Measurements from ENCODE around the gene EIF2B1. TPM values are rescaled to one million over a fixed set of nuclear protein-coding genes. Genes with fewer than 3 reads are reported as not detected.

EIF2B1 gene
- total RNA-seq, 1 experiment from 2014 or later, result 41.7 TPM

DNA sequence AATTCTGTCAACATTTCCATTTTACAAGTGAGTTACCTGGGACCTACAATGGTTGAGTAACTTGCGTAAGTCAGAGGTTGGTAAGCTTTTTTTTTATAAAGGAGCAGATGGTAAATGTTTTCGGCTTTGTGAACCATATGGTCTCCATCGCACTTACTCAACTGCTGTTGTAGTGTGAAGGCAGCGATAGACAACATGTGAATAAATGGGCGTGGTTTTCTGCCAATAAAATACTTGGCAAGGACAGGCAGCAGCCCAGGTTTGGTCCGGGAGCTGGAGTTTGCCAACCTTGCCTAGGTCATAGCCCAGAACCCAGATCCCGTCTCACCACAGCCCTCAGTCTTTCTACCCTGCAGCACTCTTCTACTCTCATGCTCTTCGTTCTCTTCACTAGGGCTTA is 25.3 kb downstream of the EIF2B1 start:
- DNase-seq (ENCODE audit: low read depth, low spot score), result no peak
- Histone ChIP-seq H3K4me2 (ENCODE audit: low read length) (no peak overlapping the region), H3K36me3 (ENCODE audit: control insufficient read depth in 1 of 2, insufficient read depth in 2 of 2, low read length in 2 of 2) (peaks cover 62 to 80% of the 10 kb centered on the region in 2 experiments), H3K9me2 (ENCODE audit: insufficient read depth) (no peaks in the 10 kb centered on the region), H3K27ac (ENCODE audit: low read depth, low read length) (no peak overlapping the region), H3K4me1 (ENCODE audit: control insufficient read depth in 1 of 2, insufficient read depth in 2 of 2, low read length in 2 of 2) (peaks cover 0 to under 1% of the 10 kb centered on the region in 2 experiments; a peak in 1 of 4 replicates), H3K4me3 (replicated peaks in 1 of 2; ENCODE audit: low read depth in 1 of 2, low read length in 2 of 2) (no peak overlapping the region), H3K27me3 (ENCODE audit: insufficient read depth, low read length) (no peaks in the 10 kb centered on the region), H3K9me3 (ENCODE audit: control insufficient read depth in 1 of 2, insufficient read depth in 1 of 2, low read depth in 1 of 2, low read length in 2 of 2) (no peaks in the 10 kb centered on the region), H2AFZ (ENCODE audit: low read depth, low read length, poor library complexity, severe bottlenecking) (no peak overlapping the region), H3K9ac (ENCODE audit: low read length) (no peak overlapping the region), H4K20me1 (ENCODE audit: insufficient read depth) (peaks cover 2% of the 10 kb centered on the region; the same call in 1 of the 2 replicates), H3K79me2 (ENCODE audit: insufficient read depth, low read length) (peaks cover 95% of the 10 kb centered on the region)
- ChIA-PET POLR2A (no interaction called here), CTCF (interaction anchor here (1.0 kb wide), 1 partner anchor 11 kb away, joined by 4 read pairs; no protein-coding TSS in a partner anchor), RAD21 (ENCODE audit: low non-redundant PET in 1 of 2, low total read pairs in 2 of 2, uncharacterized antibody in 2 of 2, unreplicated experiment in 2 of 2) (no interaction called here)
- no peak for ATAC-seq
- TF ChIP-seq ZNF274 (IDR thresholded peaks at IDR 0.05; ENCODE audit: low read depth, low read length), result no peak
- TF ChIP-seq CBX3 (IDR thresholded peaks at IDR 0.05; ENCODE audit: low read depth), result no peak
- TF ChIP-seq JUND (IDR thresholded peaks at IDR 0.05), result no peak
- no peak for TF ChIP-seq EZH2phosphoT487 (IDR thresholded peaks at IDR 0.05; ENCODE audit: borderline replicate concordance)
- TF ChIP-seq ZFX (IDR thresholded peaks at IDR 0.05), result no peak
- TF ChIP-seq EZH2 (IDR thresholded peaks at IDR 0.05), result no peak
- BruUV-seq (replicated peaks), result no TSS peak
- intact Hi-C loops (cut with micrococcal nuclease), result no loop called here

DNA sequence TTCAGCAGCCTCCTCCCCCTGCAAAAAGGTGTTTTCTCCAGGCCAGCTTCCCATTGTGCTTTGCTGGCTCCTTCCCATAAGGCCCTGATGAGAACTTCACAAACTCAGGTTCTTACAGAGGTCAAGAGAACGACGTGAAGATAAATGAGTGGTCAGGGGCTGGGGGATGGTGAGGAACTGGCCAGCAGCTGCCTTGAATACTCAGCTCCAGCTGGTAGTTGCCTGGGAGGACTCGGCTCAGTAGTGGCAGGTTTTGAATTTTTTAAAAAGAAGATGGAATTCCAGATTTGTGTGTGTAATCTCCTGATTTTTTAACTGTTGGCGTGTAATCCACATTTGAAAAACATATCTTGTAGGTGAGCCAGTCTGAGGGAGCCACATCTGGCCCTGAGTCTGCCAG is 25.7 kb downstream of the EIF2B1 start:
- H3K9me2 ChIP-seq (ENCODE audit: insufficient read depth), result no peaks in the 10 kb centered on the region
- TF ChIP-seq YY1 (IDR thresholded peaks at IDR 0.05; ENCODE audit: extremely low read depth, insufficient replicate concordance, low read depth, low read length) (no peak), ATF3 (IDR thresholded peaks at IDR 0.05) (no peak), ZFX (IDR thresholded peaks at IDR 0.05) (no peak), ELF1 (IDR thresholded peaks at IDR 0.05; ENCODE audit: borderline replicate concordance, low read depth) (no peak), CBX3 (IDR thresholded peaks at IDR 0.05; ENCODE audit: low read depth) (no peak), CEBPB (IDR thresholded peaks at IDR 0.05; ENCODE audit: low read depth) (no peak), POLR2A (IDR thresholded peaks at IDR 0.05; ENCODE audit: borderline replicate concordance, extremely low read depth, insufficient read depth, insufficient read length) (no peak), SRF (IDR thresholded peaks at IDR 0.05; ENCODE audit: low read depth) (no peak), EZH2 (IDR thresholded peaks at IDR 0.05) (no peak), CTCF (IDR thresholded peaks at IDR 0.05 in 2 of 3, conservative IDR thresholded peaks at IDR 0.05 in 1 of 3; ENCODE audit: borderline replicate concordance in 1 of 3, insufficient read depth in 1 of 3, low read depth in 2 of 3, low read length in 2 of 3) (no peak), FOSL1 (IDR thresholded peaks at IDR 0.05; ENCODE audit: low read depth) (no peak), MAX (IDR thresholded peaks at IDR 0.05) (no peak), JUND (IDR thresholded peaks at IDR 0.05) (no peak)
- TF ChIP-seq, protein P1, sequence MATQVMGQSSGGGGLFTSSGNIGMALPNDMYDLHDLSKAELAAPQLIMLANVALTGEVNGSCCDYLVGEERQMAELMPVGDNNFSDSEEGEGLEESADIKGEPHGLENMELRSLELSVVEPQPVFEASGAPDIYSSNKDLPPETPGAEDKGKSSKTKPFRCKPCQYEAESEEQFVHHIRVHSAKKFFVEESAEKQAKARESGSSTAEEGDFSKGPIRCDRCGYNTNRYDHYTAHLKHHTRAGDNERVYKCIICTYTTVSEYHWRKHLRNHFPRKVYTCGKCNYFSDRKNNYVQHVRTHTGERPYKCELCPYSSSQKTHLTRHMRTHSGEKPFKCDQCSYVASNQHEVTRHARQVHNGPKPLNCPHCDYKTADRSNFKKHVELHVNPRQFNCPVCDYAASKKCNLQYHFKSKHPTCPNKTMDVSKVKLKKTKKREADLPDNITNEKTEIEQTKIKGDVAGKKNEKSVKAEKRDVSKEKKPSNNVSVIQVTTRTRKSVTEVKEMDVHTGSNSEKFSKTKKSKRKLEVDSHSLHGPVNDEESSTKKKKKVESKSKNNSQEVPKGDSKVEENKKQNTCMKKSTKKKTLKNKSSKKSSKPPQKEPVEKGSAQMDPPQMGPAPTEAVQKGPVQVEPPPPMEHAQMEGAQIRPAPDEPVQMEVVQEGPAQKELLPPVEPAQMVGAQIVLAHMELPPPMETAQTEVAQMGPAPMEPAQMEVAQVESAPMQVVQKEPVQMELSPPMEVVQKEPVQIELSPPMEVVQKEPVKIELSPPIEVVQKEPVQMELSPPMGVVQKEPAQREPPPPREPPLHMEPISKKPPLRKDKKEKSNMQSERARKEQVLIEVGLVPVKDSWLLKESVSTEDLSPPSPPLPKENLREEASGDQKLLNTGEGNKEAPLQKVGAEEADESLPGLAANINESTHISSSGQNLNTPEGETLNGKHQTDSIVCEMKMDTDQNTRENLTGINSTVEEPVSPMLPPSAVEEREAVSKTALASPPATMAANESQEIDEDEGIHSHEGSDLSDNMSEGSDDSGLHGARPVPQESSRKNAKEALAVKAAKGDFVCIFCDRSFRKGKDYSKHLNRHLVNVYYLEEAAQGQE (IDR thresholded peaks at IDR 0.05; ENCODE audit: low read depth), result no peak
- no TSS peak for BruUV-seq (replicated peaks)
- ATAC-seq (no peak), DNase-seq (ENCODE audit: low read depth, low spot score) (no peak)
- H3K9me3 ChIP-seq (ENCODE audit: control insufficient read depth in 1 of 2, insufficient read depth in 1 of 2, low read depth in 1 of 2, low read length in 2 of 2), result no peaks in the 10 kb centered on the region
- H3K4me2 ChIP-seq (ENCODE audit: low read length), result no peak overlapping the region
- peaks cover 57 to 76% of the 10 kb centered on the region in 2 experiments for H3K36me3 ChIP-seq (ENCODE audit: control insufficient read depth in 1 of 2, insufficient read depth in 2 of 2, low read length in 2 of 2)
- no peak overlapping the region for H3K4me3 ChIP-seq (replicated peaks in 1 of 2; ENCODE audit: low read depth in 1 of 2, low read length in 2 of 2)
- peaks cover 0 to 3% of the 10 kb centered on the region in 2 experiments; a peak in 1 of 4 replicates for H3K4me1 ChIP-seq (ENCODE audit: control insufficient read depth in 1 of 2, insufficient read depth in 2 of 2, low read length in 2 of 2)
- H4K20me1 ChIP-seq (ENCODE audit: insufficient read depth), result no peaks in the 10 kb centered on the region
- H2AFZ ChIP-seq (ENCODE audit: low read depth, low read length, poor library complexity, severe bottlenecking), result no peak overlapping the region
- ChIA-PET POLR2A (no interaction called here), RAD21 (ENCODE audit: low non-redundant PET in 1 of 2, low total read pairs in 2 of 2, uncharacterized antibody in 2 of 2, unreplicated experiment in 2 of 2) (no interaction called here), CTCF (interaction anchor here (1.0 kb wide), 1 partner anchor 11 kb away, joined by 4 read pairs; no protein-coding TSS in a partner anchor)
- H3K27me3 ChIP-seq (ENCODE audit: insufficient read depth, low read length), result no peaks in the 10 kb centered on the region
- H3K79me2 ChIP-seq (ENCODE audit: insufficient read depth, low read length), result peaks cover 95% of the 10 kb centered on the region
- no peak overlapping the region for H3K9ac ChIP-seq (ENCODE audit: low read length)
- H3K27ac ChIP-seq (ENCODE audit: low read depth, low read length), result no peak overlapping the region
- intact Hi-C loops (cut with micrococcal nuclease), result no loop called here

All from HCT116 (cell line).